ENCODE data around the gene SMG6. TPM values are rescaled to one million over a fixed set of nuclear protein-coding genes. Genes with fewer than 3 reads are reported as not detected.

Gene SMG6
- polyA plus RNA-seq, 1 of the 3 experiments (the other 2 are of a cell fraction) = 15.7 TPM

- H3K27ac ChIP-seq (ENCODE audit: low read depth in 2 of 2, low read length in 1 of 2) = peak overlapping the region; percentile 40 to 73; a peak in 3 of 4 replicates
- ChIA-PET POLR2A (no interaction called here), CTCF (interaction anchor here (0.9 to 3.0 kb wide), 7 partner anchors 10 to 193 kb away, joined by 3 to 20 read pairs (median 4); partner anchors contain the start of gene HIC1)
- H4K20me1 ChIP-seq (ENCODE audit: insufficient read depth) = no peaks in the 10 kb centered on the region
- peaks cover 28 to 65% of the 10 kb centered on the region in 2 experiments for H3K4me1 ChIP-seq (ENCODE audit: control insufficient read depth in 1 of 2, insufficient read depth in 2 of 2, low read depth in 1 of 2, low read length in 1 of 2)
- peak overlapping the region; percentile 46; the same call in 1 of the 2 replicates for H3K9ac ChIP-seq
- H3K27me3 ChIP-seq (ENCODE audit: insufficient read depth) = no peaks in the 10 kb centered on the region
- no peak for TF ChIP-seq NFIC (IDR thresholded peaks at IDR 0.05; ENCODE audit: borderline replicate concordance)
- no peak for TF ChIP-seq YY1 (IDR thresholded peaks at IDR 0.05; ENCODE audit: low read depth)
- TF ChIP-seq, protein P1, sequence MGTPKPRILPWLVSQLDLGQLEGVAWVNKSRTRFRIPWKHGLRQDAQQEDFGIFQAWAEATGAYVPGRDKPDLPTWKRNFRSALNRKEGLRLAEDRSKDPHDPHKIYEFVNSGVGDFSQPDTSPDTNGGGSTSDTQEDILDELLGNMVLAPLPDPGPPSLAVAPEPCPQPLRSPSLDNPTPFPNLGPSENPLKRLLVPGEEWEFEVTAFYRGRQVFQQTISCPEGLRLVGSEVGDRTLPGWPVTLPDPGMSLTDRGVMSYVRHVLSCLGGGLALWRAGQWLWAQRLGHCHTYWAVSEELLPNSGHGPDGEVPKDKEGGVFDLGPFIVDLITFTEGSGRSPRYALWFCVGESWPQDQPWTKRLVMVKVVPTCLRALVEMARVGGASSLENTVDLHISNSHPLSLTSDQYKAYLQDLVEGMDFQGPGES (IDR thresholded peaks at IDR 0.05; ENCODE audit: low read depth, low read length) = no peak
- no peak for TF ChIP-seq RCOR1 (IDR thresholded peaks at IDR 0.05; ENCODE audit: low read length)
- TF ChIP-seq, protein P2, sequence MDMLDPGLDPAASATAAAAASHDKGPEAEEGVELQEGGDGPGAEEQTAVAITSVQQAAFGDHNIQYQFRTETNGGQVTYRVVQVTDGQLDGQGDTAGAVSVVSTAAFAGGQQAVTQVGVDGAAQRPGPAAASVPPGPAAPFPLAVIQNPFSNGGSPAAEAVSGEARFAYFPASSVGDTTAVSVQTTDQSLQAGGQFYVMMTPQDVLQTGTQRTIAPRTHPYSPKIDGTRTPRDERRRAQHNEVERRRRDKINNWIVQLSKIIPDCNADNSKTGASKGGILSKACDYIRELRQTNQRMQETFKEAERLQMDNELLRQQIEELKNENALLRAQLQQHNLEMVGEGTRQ (IDR thresholded peaks at IDR 0.05; ENCODE audit: borderline replicate concordance, low read depth, low read length) = no peak
- no peak for TF ChIP-seq MEF2A (IDR thresholded peaks at IDR 0.05; ENCODE audit: borderline replicate concordance, low read depth)
- TF ChIP-seq GATA2 (CRISPR knock-in tag; IDR thresholded peaks at IDR 0.05) = no peak
- TF ChIP-seq TEAD4 (IDR thresholded peaks at IDR 0.05; ENCODE audit: borderline replicate concordance, insufficient read depth) = no peak
- TF ChIP-seq FOSL2 (IDR thresholded peaks at IDR 0.05; ENCODE audit: borderline replicate concordance, low read depth) = no peak
- TF ChIP-seq POLR2AphosphoS5 (IDR thresholded peaks at IDR 0.05; ENCODE audit: low read depth, low read length) = no peak
- no peak for TF ChIP-seq PBX3 (IDR thresholded peaks at IDR 0.05)
- no peak for TF ChIP-seq EP300 (IDR thresholded peaks at IDR 0.05; ENCODE audit: borderline replicate concordance in 1 of 2, low read depth in 1 of 2, low read length in 1 of 2)
- no peak for TF ChIP-seq MXI1 (IDR thresholded peaks at IDR 0.05; ENCODE audit: low read depth, low read length)
- TF ChIP-seq EZH2phosphoT487 (IDR thresholded peaks at IDR 0.05; ENCODE audit: borderline replicate concordance, low read depth) = no peak
- TF ChIP-seq, protein P3, sequence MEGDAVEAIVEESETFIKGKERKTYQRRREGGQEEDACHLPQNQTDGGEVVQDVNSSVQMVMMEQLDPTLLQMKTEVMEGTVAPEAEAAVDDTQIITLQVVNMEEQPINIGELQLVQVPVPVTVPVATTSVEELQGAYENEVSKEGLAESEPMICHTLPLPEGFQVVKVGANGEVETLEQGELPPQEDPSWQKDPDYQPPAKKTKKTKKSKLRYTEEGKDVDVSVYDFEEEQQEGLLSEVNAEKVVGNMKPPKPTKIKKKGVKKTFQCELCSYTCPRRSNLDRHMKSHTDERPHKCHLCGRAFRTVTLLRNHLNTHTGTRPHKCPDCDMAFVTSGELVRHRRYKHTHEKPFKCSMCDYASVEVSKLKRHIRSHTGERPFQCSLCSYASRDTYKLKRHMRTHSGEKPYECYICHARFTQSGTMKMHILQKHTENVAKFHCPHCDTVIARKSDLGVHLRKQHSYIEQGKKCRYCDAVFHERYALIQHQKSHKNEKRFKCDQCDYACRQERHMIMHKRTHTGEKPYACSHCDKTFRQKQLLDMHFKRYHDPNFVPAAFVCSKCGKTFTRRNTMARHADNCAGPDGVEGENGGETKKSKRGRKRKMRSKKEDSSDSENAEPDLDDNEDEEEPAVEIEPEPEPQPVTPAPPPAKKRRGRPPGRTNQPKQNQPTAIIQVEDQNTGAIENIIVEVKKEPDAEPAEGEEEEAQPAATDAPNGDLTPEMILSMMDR (IDR thresholded peaks at IDR 0.05) = no peak
- H2AFZ ChIP-seq (ENCODE audit: low read depth) = no peak overlapping the region
- 0 out of 4 replicates have a peak overlapping the region, but pooled peaks of 1 of the 2 experiments have one; percentile 20 for H3K4me3 ChIP-seq (ENCODE audit: low read depth in 2 of 2, low read length in 1 of 2)
- no peaks in the 10 kb centered on the region for H3K9me3 ChIP-seq
- no peak for DNase-seq
- no peaks in the 10 kb centered on the region for H3K36me3 ChIP-seq (replicated peaks in 1 of 2; ENCODE audit: control insufficient read depth in 1 of 2, insufficient read depth in 2 of 2, low read length in 1 of 2)
- peaks cover 20% of the 10 kb centered on the region for H3F3A ChIP-seq (replicated peaks; ENCODE audit: insufficient read depth)
- peak overlapping the region; percentile 62 for H3K4me2 ChIP-seq
- WGBS (ENCODE audit: low lambda C conversion rate) = 62% methylated on average over 8 of the region's 8 CpGs
- no peaks in the 10 kb centered on the region for H3K9me2 ChIP-seq
- H3K79me2 ChIP-seq (ENCODE audit: insufficient read depth) = peaks cover 6% of the 10 kb centered on the region; the same call in 1 of the 2 replicates
These were observed 214.6 kb downstream of the SMG6 start for GRCh38 chr17:2089021-2089422.
